Large intestine (tissue), 3 donors: ENCODE results near the gene DOK7. TPM values are rescaled to one million over a fixed set of nuclear protein-coding genes. Genes with fewer than 3 reads are reported as not detected.
"Not testable (repeated sequence)": the region's sequence is repeated elsewhere in the genome, so short reads cannot be mapped to it uniquely, and the experiment has no call there.

Experiments used
- DNase-seq, 2 donors: peaks; one replicate each; pipeline versions ENCODE4 v3.0.0 to v3.0.0-alpha.2; 2013
- H3K27ac ChIP-seq: one replicate; pipeline ENCODE4 v1.5.1; 2013; ENCODE audit warnings: low read length
- H3K27me3 ChIP-seq: 2 replicates; pipeline ENCODE4 v1.6.1; 2013; ENCODE audit warnings: low read length; ENCODE audit not compliant: control insufficient read depth, insufficient read depth
- H3K36me3 ChIP-seq: 2 replicates; pipeline ENCODE4 v1.6.1; 2013; ENCODE audit warnings: low read length; ENCODE audit not compliant: control insufficient read depth, insufficient read depth
- H3K4me1 ChIP-seq: one replicate; pipeline ENCODE4 v1.6.1; 2013; ENCODE audit warnings: low read length; ENCODE audit not compliant: control insufficient read depth, insufficient read depth
- H3K4me3 ChIP-seq: one replicate; pipeline ENCODE4 v1.5.1; 2013; ENCODE audit warnings: low read length
- H3K9me3 ChIP-seq: one replicate; pipeline ENCODE4 v1.6.1; 2013; ENCODE audit warnings: mild to moderate bottlenecking, low read depth, low read length, moderate library complexity; ENCODE audit not compliant: control insufficient read depth
- WGBS: methylation state at CpG from one replicate; pipeline ENCODE4 v1.1.5; 2013; ENCODE audit warnings: low lambda C conversion rate; ENCODE audit not compliant: insufficient coverage; 5-methylcytosine and 5-hydroxymethylcytosine counted together
- polyA plus RNA-seq: library from polyadenylated mRNA; unstranded; fragments of 120-200 nt; gene quantifications from one replicate; pipeline ENCODE4 v1.2.1, GENCODE V29; 2013

DOK7 gene
- polyA plus RNA-seq, 1 donor = 8.5 TPM

GRCh38 chr4:3449574-3450534, 13.3 kb upstream of the DOK7 start:
- H3K4me1 ChIP-seq = peaks cover 6% of the 10 kb centered on the region
- no peaks in the 10 kb centered on the region for H3K36me3 ChIP-seq
- WGBS = no CpG with 5 or more reads among the region's 35 CpGs
- no peak for DNase-seq
- H3K27ac ChIP-seq = no peak overlapping the region
- H3K9me3 ChIP-seq = peaks cover 12% of the 10 kb centered on the region
- H3K4me3 ChIP-seq = no peak overlapping the region
- no peaks in the 10 kb centered on the region for H3K27me3 ChIP-seq

GRCh38 chr4:3450643-3451042, 12.5 kb upstream of the DOK7 start:
- no peaks in the 10 kb centered on the region for H3K36me3 ChIP-seq
- DNase-seq = no peak
- H3K9me3 ChIP-seq = peaks cover 12% of the 10 kb centered on the region
- H3K4me3 ChIP-seq = no peak overlapping the region
- H3K4me1 ChIP-seq = peaks cover 6% of the 10 kb centered on the region
- no peaks in the 10 kb centered on the region for H3K27me3 ChIP-seq
- no CpG with 5 or more reads among the region's 4 CpGs for WGBS
- no peak overlapping the region for H3K27ac ChIP-seq

- Histone ChIP-seq H3K36me3 (no peaks in the 10 kb centered on the region), H3K9me3 (peaks cover 17% of the 10 kb centered on the region), H3K4me3 (no peak overlapping the region), H3K27me3 (no peaks in the 10 kb centered on the region), H3K4me1 (peaks cover 6% of the 10 kb centered on the region), H3K27ac (no peak overlapping the region)
- no peak for DNase-seq
- no CpG with 5 or more reads among the region's 3 CpGs for WGBS
Observed at GRCh38 chr4:3451956-3452355, 11.2 kb upstream of the DOK7 start.

GRCh38 chr4:3452376-3452775, 10.7 kb upstream of the DOK7 start:
- Histone ChIP-seq H3K9me3 (peaks cover 17% of the 10 kb centered on the region), H3K36me3 (no peaks in the 10 kb centered on the region), H3K4me1 (peaks cover 6% of the 10 kb centered on the region), H3K27ac (no peak overlapping the region), H3K4me3 (no peak overlapping the region), H3K27me3 (no peaks in the 10 kb centered on the region)
- WGBS = 27% methylated on average over 2 of the region's 7 CpGs
- DNase-seq = peak in 1 of 2 donors; percentile 25

- H3K27me3 ChIP-seq, H3K9me3 ChIP-seq, H3K27ac ChIP-seq, H3K36me3 ChIP-seq, DNase-seq, H3K4me1 ChIP-seq, H3K4me3 ChIP-seq: not testable (repeated sequence)
- WGBS = no CpG with 5 or more reads among the region's 3 CpGs
Observed at GRCh38 chr4:3455596-3455995, 7.5 kb upstream of the DOK7 start.

- H3K9me3 ChIP-seq = peaks cover 5% of the 10 kb centered on the region
- no peak overlapping the region for H3K27ac ChIP-seq
- no peaks in the 10 kb centered on the region for H3K36me3 ChIP-seq
- H3K4me3 ChIP-seq = no peak overlapping the region
- no CpG with 5 or more reads among the region's 6 CpGs for WGBS
- H3K4me1 ChIP-seq = no peaks in the 10 kb centered on the region
- H3K27me3 ChIP-seq = peaks cover 19% of the 10 kb centered on the region
- DNase-seq = no peak
Observed at GRCh38 chr4:3458371-3458770, 4.7 kb upstream of the DOK7 start.

- not testable (repeated sequence) for H3K9me3 ChIP-seq, H3K4me1 ChIP-seq, H3K36me3 ChIP-seq, H3K4me3 ChIP-seq, H3K27ac ChIP-seq, DNase-seq
- H3K27me3 ChIP-seq = peaks cover 26% of the 10 kb centered on the region
- no CpG with 5 or more reads among the region's 5 CpGs for WGBS
Observed at GRCh38 chr4:3459156-3459555, 4.0 kb upstream of the DOK7 start.

- H3K4me1 ChIP-seq = no peaks in the 10 kb centered on the region
- peaks cover 35% of the 10 kb centered on the region for H3K27me3 ChIP-seq
- no peaks in the 10 kb centered on the region for H3K36me3 ChIP-seq
- H3K27ac ChIP-seq = no peak overlapping the region
- WGBS = no CpG with 5 or more reads among the region's 5 CpGs
- no peak for DNase-seq
- peaks cover 5% of the 10 kb centered on the region for H3K9me3 ChIP-seq
- no peak overlapping the region for H3K4me3 ChIP-seq
Observed at GRCh38 chr4:3460926-3461325, 2.2 kb upstream of the DOK7 start.

- Histone ChIP-seq H3K4me1 (no peaks in the 10 kb centered on the region), H3K4me3 (no peak overlapping the region), H3K36me3 (no peaks in the 10 kb centered on the region), H3K27me3 (peaks cover 35% of the 10 kb centered on the region), H3K9me3 (no peaks in the 10 kb centered on the region), H3K27ac (no peak overlapping the region)
- no peak for DNase-seq
- no CpG with 5 or more reads among the region's 25 CpGs for WGBS
Observed at GRCh38 chr4:3461515-3462291, 1.4 kb upstream of the DOK7 start.

GRCh38 chr4:3462321-3462789, 751 bp upstream of the DOK7 start:
- Histone ChIP-seq H3K4me1 (no peaks in the 10 kb centered on the region), H3K36me3 (no peaks in the 10 kb centered on the region), H3K27ac (no peak overlapping the region), H3K27me3 (peaks cover 35% of the 10 kb centered on the region), H3K9me3 (no peaks in the 10 kb centered on the region), H3K4me3 (no peak overlapping the region)
- WGBS = no CpG with 5 or more reads among the region's 10 CpGs
- no peak for DNase-seq
